ENCODE results near the gene ACTL8. TPM values are rescaled to one million over a fixed set of nuclear protein-coding genes. Genes with fewer than 3 reads are reported as not detected.

ACTL8 gene
- total RNA-seq, 1 donor = not detected

- DNase-seq (ENCODE audit: low read depth) = no peak
- no peak for TF ChIP-seq CTCF (IDR thresholded peaks at IDR 0.05; ENCODE audit: insufficient read depth, low read depth, low read length)
- H3K4me3 ChIP-seq (ENCODE audit: low read depth, low read length) = no peak overlapping the region
Measured at GRCh38 chr1:17764591-17764990, 9.5 kb downstream of the ACTL8 start.

GRCh38 chr1:17765444-17766411 is 10.6 kb downstream of the ACTL8 start:
- no peak for TF ChIP-seq CTCF (IDR thresholded peaks at IDR 0.05; ENCODE audit: insufficient read depth, low read depth, low read length)
- H3K4me3 ChIP-seq (ENCODE audit: low read depth, low read length) = no peak overlapping the region
- peak; percentile 75 for DNase-seq (ENCODE audit: low read depth)

GRCh38 chr1:17768651-17769241 is 13.6 kb downstream of the ACTL8 start:
- H3K4me3 ChIP-seq (ENCODE audit: low read depth, low read length) = no peak overlapping the region
- no peak for TF ChIP-seq CTCF (IDR thresholded peaks at IDR 0.05; ENCODE audit: insufficient read depth, low read depth, low read length)

GRCh38 chr1:17770983-17771382 is 15.8 kb downstream of the ACTL8 start:
- no peak overlapping the region for H3K4me3 ChIP-seq (ENCODE audit: low read depth, low read length)
- no peak for DNase-seq (ENCODE audit: low read depth)
- no peak for TF ChIP-seq CTCF (IDR thresholded peaks at IDR 0.05; ENCODE audit: insufficient read depth, low read depth, low read length)

More at GRCh38 chr1:17768651-17769241, 13.6 kb downstream of the ACTL8 start:
- peak; percentile 68 for DNase-seq (ENCODE audit: low read depth)

- no peak for TF ChIP-seq CTCF (IDR thresholded peaks at IDR 0.05; ENCODE audit: insufficient read depth, low read depth, low read length)
- no peak for DNase-seq (ENCODE audit: low read depth)
Measured at GRCh38 chr1:17772615-17773212, 17.6 kb downstream of the ACTL8 start.

GRCh38 chr1:17773591-17774326 is 18.6 kb downstream of the ACTL8 start:
- H3K4me3 ChIP-seq (ENCODE audit: low read depth, low read length) = no peak overlapping the region
- TF ChIP-seq CTCF (IDR thresholded peaks at IDR 0.05; ENCODE audit: insufficient read depth, low read depth, low read length) = no peak
- DNase-seq (ENCODE audit: low read depth) = no peak

More at GRCh38 chr1:17772615-17773212, 17.6 kb downstream of the ACTL8 start:
- H3K4me3 ChIP-seq (ENCODE audit: low read depth, low read length) = no peak overlapping the region

All from fibroblast of villous mesenchyme (primary cell).